HEK293 (cell line): Measurements from ENCODE around the gene NHS.

ENCODE experiments used
- CTCF ChIA-PET: fragments of 350-600 bp; formaldehyde crosslinking; extraction: SDS; loops from one replicate; lab custom pipeline; 2021; ENCODE audit warnings: antibody characterized with exemption; lab: Yijun Ruan, JAX
- POLR2A ChIA-PET: fragments of 300-600 bp; formaldehyde crosslinking; extraction: SDS; loops from one replicate; lab custom pipeline; 2020; ENCODE audit warnings: antibody characterized with exemption, inconsistent platforms; lab: Yijun Ruan, JAX
- H3K27ac ChIP-seq: fragments of 200-500 bp; sonication (Bioruptor generic); 2 replicates; pipeline ENCODE4 v1.5.1; 2014; ENCODE audit warnings: low read depth, low read length, control low read depth, inconsistent platforms; ENCODE audit errors: extremely low read depth
- H3K36me3 ChIP-seq, 2 experiments: fragments of 200-500 bp in 1 of 2; sonication (Bioruptor generic) in 1 of 2; 1 replicate in 1 of 2; 2 replicates in 1 of 2; pipeline ENCODE4 v1.5.1; 2014 to 2017; ENCODE audit warnings: inconsistent platforms in 2 of 2, low read length in 2 of 2; ENCODE audit not compliant: control insufficient read depth in 2 of 2, insufficient read depth in 1 of 2
- H3K4me1 ChIP-seq: fragments of 200-500 bp; sonication (Bioruptor generic); 2 replicates; pipeline ENCODE4 v1.5.1; 2014; ENCODE audit warnings: mild to moderate bottlenecking, low read length, inconsistent platforms; ENCODE audit not compliant: control insufficient read depth, insufficient read depth
- H3K4me3 ChIP-seq: 2 replicates; pipeline ENCODE4 v1.5.1; 2011; ENCODE audit warnings: low read depth, mild to moderate bottlenecking, control low read depth, low read length, moderate library complexity
- H3K9me3 ChIP-seq: fragments of 200-500 bp; sonication (Bioruptor generic); 2 replicates; pipeline ENCODE4 v1.5.1; 2014; ENCODE audit warnings: low read depth, low read length, inconsistent platforms; ENCODE audit not compliant: control insufficient read depth, insufficient read depth
- GLIS1 ChIP-seq: fragments of 450-650 bp; formaldehyde crosslinking; IDR thresholded peaks from 2 replicates; pipeline ENCODE4 v1.5.1; 2016; ENCODE audit warnings: missing biosample characterization, missing genetic modification characterization
- KLF1 ChIP-seq: fragments of 450-650 bp; formaldehyde crosslinking; IDR thresholded peaks from 2 replicates; pipeline ENCODE4 v1.5.1; 2016; ENCODE audit warnings: missing biosample characterization, missing genetic modification characterization
- PRDM10 ChIP-seq: fragments of 450-650 bp; formaldehyde crosslinking; IDR thresholded peaks from 2 replicates; pipeline ENCODE4 v1.5.1; 2016; ENCODE audit warnings: missing biosample characterization, missing genetic modification characterization
- PRDM6 ChIP-seq: fragments of 450-650 bp; formaldehyde crosslinking; IDR thresholded peaks from 2 replicates; pipeline ENCODE4 v1.5.1; 2017; ENCODE audit warnings: missing biosample characterization, missing genetic modification characterization
- SCRT1 ChIP-seq: fragments of 450-650 bp; formaldehyde crosslinking; IDR thresholded peaks from 2 replicates; pipeline ENCODE4 v1.5.1; 2016; ENCODE audit warnings: missing biosample characterization, missing genetic modification characterization, borderline replicate concordance
- SP2 ChIP-seq: fragments of 450-650 bp; formaldehyde crosslinking; IDR thresholded peaks from 2 replicates; pipeline ENCODE4 v1.5.1; 2016; ENCODE audit warnings: missing biosample characterization, missing genetic modification characterization
- SP7 ChIP-seq: fragments of 450-650 bp; formaldehyde crosslinking; IDR thresholded peaks from 2 replicates; pipeline ENCODE4 v1.5.1; 2016; ENCODE audit warnings: missing biosample characterization, missing genetic modification characterization
- YY1 ChIP-seq: fragments of 450-650 bp; formaldehyde crosslinking; IDR thresholded peaks from 2 replicates; pipeline ENCODE4 v1.5.1; 2018; ENCODE audit warnings: missing biosample characterization, missing genetic modification characterization
- ZNF26 ChIP-seq: fragments of 450-650 bp; formaldehyde crosslinking; IDR thresholded peaks from 2 replicates; pipeline ENCODE4 v1.5.1; 2016; ENCODE audit warnings: missing biosample characterization, missing genetic modification characterization
- ZNF311 ChIP-seq: fragments of 450-650 bp; formaldehyde crosslinking; IDR thresholded peaks from 2 replicates; pipeline ENCODE4 v1.5.1; 2017; ENCODE audit warnings: missing biosample characterization, missing genetic modification characterization, borderline replicate concordance
- ZNF362 ChIP-seq: fragments of 450-650 bp; formaldehyde crosslinking; IDR thresholded peaks from 2 replicates; pipeline ENCODE4 v1.5.1; 2016; ENCODE audit warnings: missing biosample characterization, missing genetic modification characterization
- ZNF391 ChIP-seq: fragments of 450-650 bp; formaldehyde crosslinking; IDR thresholded peaks from 2 replicates; pipeline ENCODE4 v1.5.1; 2016; ENCODE audit warnings: low read depth, missing biosample characterization, missing genetic modification characterization, borderline replicate concordance
- ZNF449 ChIP-seq: fragments of 450-650 bp; formaldehyde crosslinking; IDR thresholded peaks from 2 replicates; pipeline ENCODE4 v1.5.1; 2017; ENCODE audit warnings: missing biosample characterization, mild to moderate bottlenecking, missing genetic modification characterization, moderate library complexity
- ZNF571 ChIP-seq: fragments of 450-650 bp; formaldehyde crosslinking; IDR thresholded peaks from 2 replicates; pipeline ENCODE4 v1.5.0; 2017; ENCODE audit warnings: missing biosample characterization, missing genetic modification characterization
- ZNF629 ChIP-seq: fragments of 450-650 bp; formaldehyde crosslinking; IDR thresholded peaks from 2 replicates; pipeline ENCODE4 v1.5.1; 2017; ENCODE audit warnings: missing biosample characterization, missing genetic modification characterization
- ZNF777 ChIP-seq: fragments of 450-650 bp; formaldehyde crosslinking; IDR thresholded peaks from 2 replicates; pipeline ENCODE4 v1.5.1; 2017; ENCODE audit warnings: missing biosample characterization, missing genetic modification characterization, borderline replicate concordance
- ZNF792 ChIP-seq: fragments of 450-650 bp; formaldehyde crosslinking; IDR thresholded peaks from 2 replicates; pipeline ENCODE4 v1.5.1; 2016; ENCODE audit warnings: missing biosample characterization, missing genetic modification characterization

Gene NHS

GRCh38 chrX:17471861-17472260 lies 96.9 kb downstream of the NHS start (continued):
- TF ChIP-seq ZNF629 (tag by site-specific recombination) (no peak), GLIS1 (tag by site-specific recombination) (no peak)

GRCh38 chrX:17472424-17472823 lies 97.4 kb downstream of the NHS start:
- H3K4me1 ChIP-seq, result no peaks in the 10 kb centered on the region; the same call in 1 of the 2 replicates
- H3K27ac ChIP-seq, result no peak overlapping the region
- H3K4me3 ChIP-seq, result no peak overlapping the region
- TF ChIP-seq ZNF449 (no peak), SCRT1 (tag by site-specific recombination) (no peak), ZNF391 (tag by site-specific recombination) (no peak), SP2 (no peak), SP7 (tag by site-specific recombination) (no peak), GLIS1 (tag by site-specific recombination) (no peak), PRDM6 (no peak), ZNF311 (tag by site-specific recombination) (no peak), ZNF571 (tag by site-specific recombination) (no peak), ZNF792 (no peak), KLF1 (tag by site-specific recombination) (no peak), PRDM10 (tag by site-specific recombination) (no peak), ZNF26 (tag by site-specific recombination) (no peak), ZNF362 (tag by site-specific recombination) (no peak), ZNF777 (tag by site-specific recombination) (no peak), YY1 (tag by site-specific recombination) (no peak)
- H3K36me3 ChIP-seq, result no peaks in the 10 kb centered on the region
- ChIA-PET CTCF (no interaction called here), POLR2A (no interaction called here)
- no peaks in the 10 kb centered on the region for H3K9me3 ChIP-seq
